Measurements from ENCODE around the gene RAVER1. TPM values are rescaled to one million over a fixed set of nuclear protein-coding genes. Genes with fewer than 3 reads are reported as not detected.

RAVER1 gene
- total and polyA plus RNA-seq, 9 of the 15 experiments (the other 6 are each of a cell fraction or from before 2014, with no cell fraction given), result 0.06 to 113 (median 7.0) TPM

- TF ChIP-seq ZNF318 (IDR thresholded peaks at IDR 0.05; ENCODE audit: borderline replicate concordance in 1 of 2, low read depth in 1 of 2) (no peak), ELF1 (tag; IDR thresholded peaks at IDR 0.05) (peak; percentile 92), RBM15 (IDR thresholded peaks at IDR 0.05; ENCODE audit: insufficient read depth, low read length) (no peak), ADNP (tag; IDR thresholded peaks at IDR 0.05) (peak; percentile 93), TCFL5 (CRISPR knock-in tag; conservative IDR thresholded peaks at IDR 0.05) (no peak), ZBTB7A (IDR thresholded peaks at IDR 0.05; ENCODE audit: borderline replicate concordance, control insufficient read depth, low read depth, low read length) (peak; percentile 75; the same call in 1 of the 2 replicates), KDM4B (IDR thresholded peaks at IDR 0.05; ENCODE audit: borderline replicate concordance in 2 of 2, low read depth in 1 of 2) (peak in 1 of 2 experiments; percentile 69; a peak in 1 of 4 replicates), ZNF707 (CRISPR knock-in tag; conservative IDR thresholded peaks at IDR 0.05) (no peak), REST (IDR thresholded peaks at IDR 0.05; ENCODE audit: borderline replicate concordance) (peak; percentile 42; the same call in 1 of the 2 replicates), REST (CRISPR knock-in tag; IDR thresholded peaks at IDR 0.05; ENCODE audit: low read depth) (0 out of 2 replicates have a peak, but pooled peaks have one; percentile 35)
These were observed 62.5 kb downstream of the RAVER1 start, which contains the start of gene ICAM1 (continued) for GRCh38 chr19:10270616-10271394.

Measured in K562 (cell line).